ENCODE measurements around the gene AKAP14. TPM values are rescaled to one million over a fixed set of nuclear protein-coding genes. Genes with fewer than 3 reads are reported as not detected.

The AKAP14 gene
- total RNA-seq, 1 donor from 2014 or later, result not detected

- peak within 1 kb of the TSS; percentile 96 for H3K27ac Mint-ChIP-seq (ENCODE audit: unreplicated experiment)
- H3K4me3 Mint-ChIP-seq (ENCODE audit: unreplicated experiment), result peak within 1 kb of the TSS; percentile 97
- H3K36me3 Mint-ChIP-seq (ENCODE audit: unreplicated experiment), result peaks cover 6% of the 10 kb centered on the region
- no peaks in the 10 kb centered on the region for H3K27me3 Mint-ChIP-seq (ENCODE audit: unreplicated experiment)
- peak; percentile 92 for DNase-seq (ENCODE audit: extremely low spot score, unreplicated experiment)
- H3K9me3 Mint-ChIP-seq (ENCODE audit: unreplicated experiment), result no peaks in the 10 kb centered on the region
- H3K4me1 Mint-ChIP-seq (ENCODE audit: unreplicated experiment), result peaks cover 18% of the 10 kb centered on the region
- no peak for TF ChIP-seq CTCF (IDR thresholded peaks at IDR 0.05)
Measured at GRCh38 chrX:119871599-119872395, 23.9 kb upstream of the AKAP14 start, which contains the start of the genes NDUFA1 and RNF113A. Gene NDUFA1 (plus strand): TSS chrX:119871832. CDS start chrX:119871912, 80 bp downstream. Gene RNF113A (minus strand): TSS chrX:119871733. CDS start chrX:119871613, 120 bp downstream.

- Mint-ChIP-seq H3K4me3 (ENCODE audit: unreplicated experiment) (no peak overlapping the region), H3K27ac (ENCODE audit: unreplicated experiment) (no peak overlapping the region), H3K4me1 (ENCODE audit: unreplicated experiment) (no peaks in the 10 kb centered on the region), H3K27me3 (ENCODE audit: unreplicated experiment) (no peaks in the 10 kb centered on the region), H3K36me3 (ENCODE audit: unreplicated experiment) (peaks cover 8% of the 10 kb centered on the region), H3K9me3 (ENCODE audit: unreplicated experiment) (peaks cover under 1% of the 10 kb centered on the region)
- no peak for TF ChIP-seq CTCF (IDR thresholded peaks at IDR 0.05)
- no peak for DNase-seq (ENCODE audit: extremely low spot score, unreplicated experiment)
Measured at GRCh38 chrX:119878740-119879139, 17.0 kb upstream of the AKAP14 start.

GRCh38 chrX:119880076-119880475 is 15.6 kb upstream of the AKAP14 start:
- Mint-ChIP-seq H3K4me3 (ENCODE audit: unreplicated experiment) (no peak overlapping the region), H3K9me3 (ENCODE audit: unreplicated experiment) (peaks cover 3% of the 10 kb centered on the region), H3K4me1 (ENCODE audit: unreplicated experiment) (no peaks in the 10 kb centered on the region), H3K27ac (ENCODE audit: unreplicated experiment) (no peak overlapping the region), H3K36me3 (ENCODE audit: unreplicated experiment) (peaks cover 6% of the 10 kb centered on the region), H3K27me3 (ENCODE audit: unreplicated experiment) (no peaks in the 10 kb centered on the region)
- no peak for TF ChIP-seq CTCF (IDR thresholded peaks at IDR 0.05)
- no peak for DNase-seq (ENCODE audit: extremely low spot score, unreplicated experiment)

- Mint-ChIP-seq H3K36me3 (ENCODE audit: unreplicated experiment) (peaks cover 6% of the 10 kb centered on the region), H3K27me3 (ENCODE audit: unreplicated experiment) (no peaks in the 10 kb centered on the region), H3K4me3 (ENCODE audit: unreplicated experiment) (no peak overlapping the region), H3K4me1 (ENCODE audit: unreplicated experiment) (no peaks in the 10 kb centered on the region), H3K27ac (ENCODE audit: unreplicated experiment) (no peak overlapping the region), H3K9me3 (ENCODE audit: unreplicated experiment) (peaks cover 3% of the 10 kb centered on the region)
- TF ChIP-seq CTCF (IDR thresholded peaks at IDR 0.05), result peak; percentile 64
- no peak for DNase-seq (ENCODE audit: extremely low spot score, unreplicated experiment)
Measured at GRCh38 chrX:119880552-119881437, 14.9 kb upstream of the AKAP14 start.

Data from osteocyte (in vitro differentiated cells).